CD4-positive, alpha-beta T cell (primary cell): Measurements from ENCODE around the gene OR52E1. TPM values are rescaled to one million over a fixed set of nuclear protein-coding genes. Genes with fewer than 3 reads are reported as not detected.

Experiments used
- ATAC-seq: fragments of 200-7000 bp; cut with Tn5 transposase; one replicate; pipeline ENCODE4 v1.10.0; 2022; ENCODE audit warnings: mild to moderate bottlenecking; ENCODE audit not compliant: poor library complexity
- CTCF ChIA-PET: fragments of 350-600 bp; sonication (Branson Sonifier 250); formaldehyde crosslinking; loops from one replicate; lab custom pipeline; 2021; ENCODE audit warnings: antibody characterized with exemption, inconsistent platforms; lab: Charles Lee
- POLR2A ChIA-PET: fragments of 350-600 bp; sonication (Branson Sonifier 250); formaldehyde crosslinking; loops from one replicate; lab custom pipeline; 2021; ENCODE audit warnings: antibody characterized with exemption, inconsistent platforms; lab: Charles Lee
- DNase-seq, 14 experiments: peaks; one replicate each; pipeline ENCODE4 v3.0.0-alpha.2; 2013 to 2020; ENCODE audit warnings: mixed read lengths in 2 of 14
- H3K27ac ChIP-seq, 2 donors: one replicate each; pipeline versions ENCODE4 v1.5.1 to v1.7.0; 2013; ENCODE audit warnings: low read length in 2 of 2, low read depth in 1 of 2, mild to moderate bottlenecking in 1 of 2
- H3K27me3 ChIP-seq, 2 experiments: 1 replicate in 1 of 2; 2 replicates in 1 of 2; pipeline versions ENCODE4 v1.6.1 to v1.7.0; 2013; ENCODE audit warnings: low read length in 2 of 2, control low read depth in 1 of 2, mild to moderate bottlenecking in 1 of 2, moderate library complexity in 1 of 2; ENCODE audit not compliant: insufficient read depth in 2 of 2, control insufficient read depth in 1 of 2
- H3K36me3 ChIP-seq: one replicate; pipeline ENCODE4 v1.6.1; 2013; ENCODE audit warnings: low read length, control low read depth; ENCODE audit not compliant: insufficient read depth
- H3K4me1 ChIP-seq: one replicate; pipeline ENCODE4 v1.6.1; 2013; ENCODE audit warnings: low read length, control low read depth; ENCODE audit not compliant: insufficient read depth
- H3K4me3 ChIP-seq: one replicate; pipeline ENCODE4 v1.5.1; 2013; ENCODE audit warnings: mild to moderate bottlenecking, low read length, moderate library complexity
- H3K9me3 ChIP-seq, 2 experiments: 1 replicate in 1 of 2; 2 replicates in 1 of 2; pipeline versions ENCODE4 v1.6.1 to v1.7.0; 2013; ENCODE audit warnings: low read length in 2 of 2, mild to moderate bottlenecking in 2 of 2, control low read depth in 1 of 2, moderate library complexity in 1 of 2; ENCODE audit not compliant: control insufficient read depth in 1 of 2, insufficient read depth in 1 of 2
- H3K27ac Mint-ChIP-seq: one replicate; pipeline ENCODE4 v1.8.0; 2020; ENCODE audit warnings: mixed read lengths
- H3K27me3 Mint-ChIP-seq: one replicate; pipeline ENCODE4 v1.8.0; 2021; ENCODE audit warnings: mixed read lengths
- H3K36me3 Mint-ChIP-seq: one replicate; pipeline ENCODE4 v1.8.0; 2021; ENCODE audit warnings: low read depth, mixed read lengths
- H3K4me1 Mint-ChIP-seq: one replicate; pipeline ENCODE4 v1.8.0; 2021; ENCODE audit warnings: low read depth, mixed read lengths
- H3K4me3 Mint-ChIP-seq: one replicate; pipeline ENCODE4 v1.8.0; 2020; ENCODE audit warnings: mild to moderate bottlenecking, mixed read lengths
- H3K9me3 Mint-ChIP-seq: one replicate; pipeline ENCODE4 v1.8.0; 2020; ENCODE audit warnings: mixed read lengths
- intact Hi-C, 2 experiments: fragments of 100-400 bp; cut with DNase I in 1 of 2; cut with micrococcal nuclease in 1 of 2; formaldehyde crosslinking; loops; one replicate each; pipeline versions ENCODE4 v1.15.1 to v1.9.0; 2023 to 2025; cut with DNase I, micrococcal nuclease
- total RNA-seq, 174 experiments: library from RNA in 2 of 174; stranded (reverse) in 2 of 174; gene quantifications; one replicate each; pipeline ENCODE4 v1.2.3 and lab custom pipeline; 2021 to 2026
- TF ChIP-seq, protein P1 (sequence below): fragments of 200-600 bp; IDR thresholded peaks from one replicate; pipeline ENCODE4 v1.8.0; 2022; ENCODE audit warnings: antibody characterized with exemption, mild to moderate bottlenecking

The OR52E1 gene
- total RNA-seq, 2 experiments from 2014 or later: not detected

DNA sequence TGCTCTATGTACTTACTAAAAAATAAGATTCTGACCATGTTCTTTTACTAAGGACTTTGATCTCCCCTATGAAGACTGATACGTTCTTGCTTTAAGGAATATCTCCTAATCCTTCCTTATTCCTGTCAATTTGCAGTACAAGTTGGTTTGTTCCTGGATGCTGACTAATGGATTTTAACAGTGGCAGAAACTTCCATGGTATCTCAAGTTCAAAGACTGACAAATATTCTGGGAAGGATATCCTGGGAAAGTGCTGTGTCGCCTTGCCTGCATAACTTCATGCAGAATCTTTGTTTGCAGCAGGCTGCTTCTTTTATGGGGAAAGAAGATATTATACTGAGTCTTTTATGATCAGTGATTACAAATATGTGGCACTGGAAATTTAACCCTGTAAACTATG, 31.4 kb upstream of the OR52E1 start:
- H3K9me3 ChIP-seq: no peaks in the 10 kb centered on the region
- ChIA-PET POLR2A (no interaction called here), CTCF (no interaction called here)
- no peaks in the 10 kb centered on the region for H3K4me1 Mint-ChIP-seq
- no peak for ATAC-seq
- TF ChIP-seq, protein P1, sequence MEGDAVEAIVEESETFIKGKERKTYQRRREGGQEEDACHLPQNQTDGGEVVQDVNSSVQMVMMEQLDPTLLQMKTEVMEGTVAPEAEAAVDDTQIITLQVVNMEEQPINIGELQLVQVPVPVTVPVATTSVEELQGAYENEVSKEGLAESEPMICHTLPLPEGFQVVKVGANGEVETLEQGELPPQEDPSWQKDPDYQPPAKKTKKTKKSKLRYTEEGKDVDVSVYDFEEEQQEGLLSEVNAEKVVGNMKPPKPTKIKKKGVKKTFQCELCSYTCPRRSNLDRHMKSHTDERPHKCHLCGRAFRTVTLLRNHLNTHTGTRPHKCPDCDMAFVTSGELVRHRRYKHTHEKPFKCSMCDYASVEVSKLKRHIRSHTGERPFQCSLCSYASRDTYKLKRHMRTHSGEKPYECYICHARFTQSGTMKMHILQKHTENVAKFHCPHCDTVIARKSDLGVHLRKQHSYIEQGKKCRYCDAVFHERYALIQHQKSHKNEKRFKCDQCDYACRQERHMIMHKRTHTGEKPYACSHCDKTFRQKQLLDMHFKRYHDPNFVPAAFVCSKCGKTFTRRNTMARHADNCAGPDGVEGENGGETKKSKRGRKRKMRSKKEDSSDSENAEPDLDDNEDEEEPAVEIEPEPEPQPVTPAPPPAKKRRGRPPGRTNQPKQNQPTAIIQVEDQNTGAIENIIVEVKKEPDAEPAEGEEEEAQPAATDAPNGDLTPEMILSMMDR: no peak
- H3K4me3 Mint-ChIP-seq: no peak overlapping the region
- intact Hi-C loops: no loop called here
- no peak overlapping the region for H3K27ac Mint-ChIP-seq
- H3K27ac ChIP-seq: no peak overlapping the region
- no peaks in the 10 kb centered on the region for H3K27me3 ChIP-seq
- no peaks in the 10 kb centered on the region for H3K4me1 ChIP-seq
- no peak for DNase-seq
- H3K27me3 Mint-ChIP-seq: no peaks in the 10 kb centered on the region
- H3K36me3 Mint-ChIP-seq: no peaks in the 10 kb centered on the region
- H3K4me3 ChIP-seq: no peak overlapping the region
- no peaks in the 10 kb centered on the region for H3K9me3 Mint-ChIP-seq
- H3K36me3 ChIP-seq: no peaks in the 10 kb centered on the region

DNA sequence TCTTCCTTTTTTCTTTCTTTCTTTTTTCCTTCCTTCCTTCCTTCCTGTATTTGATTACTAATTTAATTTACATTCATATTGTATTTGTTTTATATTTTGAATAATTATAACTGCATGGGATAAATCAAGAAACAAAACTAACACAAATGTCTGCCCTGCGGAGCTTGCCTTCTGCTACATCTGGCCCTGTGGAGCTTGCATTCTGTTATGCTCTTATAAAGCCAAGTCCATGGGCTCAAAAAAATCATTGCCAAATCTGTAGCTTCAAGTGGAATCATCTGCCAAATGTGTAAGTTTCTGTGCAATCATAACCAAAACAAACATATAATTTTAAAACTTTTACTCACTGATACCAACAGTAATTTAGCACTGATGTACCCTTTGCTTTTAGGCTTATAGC, 31.0 kb upstream of the OR52E1 start:
- no peak overlapping the region for H3K4me3 ChIP-seq
- H3K9me3 ChIP-seq: no peaks in the 10 kb centered on the region
- Mint-ChIP-seq H3K27ac (no peak overlapping the region), H3K27me3 (no peaks in the 10 kb centered on the region), H3K4me1 (no peaks in the 10 kb centered on the region), H3K4me3 (no peak overlapping the region), H3K9me3 (no peaks in the 10 kb centered on the region), H3K36me3 (no peaks in the 10 kb centered on the region)
- ATAC-seq (no peak), DNase-seq (no peak)
- H3K27me3 ChIP-seq: no peaks in the 10 kb centered on the region
- intact Hi-C loops: no loop called here
- POLR2A ChIA-PET: no interaction called here
- H3K36me3 ChIP-seq: no peaks in the 10 kb centered on the region
- no peak overlapping the region for H3K27ac ChIP-seq
- no peaks in the 10 kb centered on the region for H3K4me1 ChIP-seq
- CTCF ChIA-PET: no interaction called here
- TF ChIP-seq, protein P1: no peak

DNA sequence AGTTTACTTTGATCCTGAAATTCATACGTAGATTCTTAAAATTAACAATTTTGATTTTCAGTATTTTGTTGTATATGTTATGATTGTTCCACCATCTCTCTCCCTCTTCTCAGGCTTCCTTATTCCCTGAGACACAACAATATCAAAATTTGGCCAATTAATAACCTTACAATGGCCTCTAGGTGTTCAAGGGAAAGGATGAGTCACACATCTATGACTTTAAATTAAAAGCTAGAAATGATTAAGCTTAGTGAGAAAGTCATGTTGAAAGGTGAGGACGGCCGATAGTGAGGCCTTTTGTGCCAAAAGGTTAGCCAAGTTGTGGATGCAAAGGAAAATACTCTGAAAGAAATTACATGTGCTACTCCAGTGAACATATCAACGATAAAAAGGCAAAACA, 28.5 kb upstream of the OR52E1 start:
- no peaks in the 10 kb centered on the region for H3K36me3 Mint-ChIP-seq
- H3K27me3 Mint-ChIP-seq: no peaks in the 10 kb centered on the region
- CTCF ChIA-PET: no interaction called here
- POLR2A ChIA-PET: no interaction called here
- H3K4me1 Mint-ChIP-seq: no peaks in the 10 kb centered on the region
- TF ChIP-seq, protein P1: no peak
- H3K4me3 Mint-ChIP-seq: no peak overlapping the region
- no peak for ATAC-seq
- no peak overlapping the region for H3K27ac Mint-ChIP-seq
- Histone ChIP-seq H3K36me3 (no peaks in the 10 kb centered on the region), H3K27ac (no peak overlapping the region), H3K9me3 (no peaks in the 10 kb centered on the region), H3K4me3 (no peak overlapping the region), H3K4me1 (no peaks in the 10 kb centered on the region), H3K27me3 (no peaks in the 10 kb centered on the region)
- DNase-seq: no peak
- H3K9me3 Mint-ChIP-seq: no peaks in the 10 kb centered on the region
- intact Hi-C loops: no loop called here
